HCT116 (cell line): ENCODE results near the gene TLX2. TPM values are rescaled to one million over a fixed set of nuclear protein-coding genes. Genes with fewer than 3 reads are reported as not detected.

Source experiments
- ATAC-seq: fragments of 200-7000 bp; cut with Tn5 transposase; 2 replicates; pipeline ENCODE4 v1.9.1; 2020; ENCODE audit warnings: mild to moderate bottlenecking, moderate library complexity
- BruUV-seq: library from RNA; stranded (reverse); fragments of 400-500 nt; replicated peaks from 2 replicates; lab custom pipeline; 2021; lab: Mats Ljungman, UMichigan
- CTCF ChIA-PET: fragments of 300-600 bp; sonication (Branson Sonifier 250); formaldehyde crosslinking; loops from one replicate; lab custom pipeline; 2021; ENCODE audit warnings: antibody characterized with exemption; lab: Charles Lee
- POLR2A ChIA-PET: fragments of 300-600, 350-600 bp; sonication (Branson Sonifier 250); formaldehyde crosslinking; loops from one replicate; lab custom pipeline; 2021; ENCODE audit warnings: antibody characterized with exemption; lab: Charles Lee
- RAD21 ChIA-PET, 2 experiments: fragments of 300-600 bp; sonication (Branson Sonifier 250); formaldehyde crosslinking; loops; one replicate each; lab custom pipeline; 2023; ENCODE audit warnings: low total read pairs in 2 of 2; ENCODE audit not compliant: uncharacterized antibody in 2 of 2, unreplicated experiment in 2 of 2, low non-redundant PET in 1 of 2; lab: Charles Lee
- DNase-seq: peaks from one replicate; pipeline ENCODE4 v3.0.0-alpha.2; 2010; ENCODE audit warnings: low read depth, low spot score
- H2AFZ ChIP-seq: fragments of 200-600 bp; shearing (Covaris generic), sonication (generic); 2 replicates; pipeline ENCODE4 v1.6.1; 2017; ENCODE audit warnings: low read depth, mixed run types, mixed read lengths, antibody characterized with exemption, low read length; ENCODE audit not compliant: poor library complexity, severe bottlenecking
- H3K27ac ChIP-seq: 2 replicates; pipeline ENCODE4 v1.5.1; 2012; ENCODE audit warnings: low read depth, low read length
- H3K27me3 ChIP-seq: fragments of 200-600 bp; sonication (generic); 2 replicates; pipeline ENCODE4 v1.6.1; 2016; ENCODE audit warnings: mixed run types, low read length, mixed read lengths; ENCODE audit not compliant: insufficient read depth
- H3K36me3 ChIP-seq, 2 experiments: fragments of 200-500 bp in 1 of 2; fragments of 200-600 bp in 1 of 2; sonication (Bioruptor generic) in 1 of 2; sonication (generic) in 1 of 2; 2 replicates each; pipeline versions ENCODE4 v1.5.1 to v1.6.1; 2014 to 2016; ENCODE audit warnings: low read length in 2 of 2, inconsistent platforms in 1 of 2, mixed read lengths in 1 of 2, mixed run types in 1 of 2; ENCODE audit not compliant: insufficient read depth in 2 of 2, control insufficient read depth in 1 of 2
- H3K4me1 ChIP-seq, 2 experiments: fragments of 200-600 bp in 1 of 2; sonication (generic) in 1 of 2; 2 replicates each; pipeline versions ENCODE4 v1.5.1 to v1.6.1; 2012 to 2017; ENCODE audit warnings: low read length in 2 of 2, inconsistent platforms in 1 of 2, mild to moderate bottlenecking in 1 of 2, mixed read lengths in 1 of 2, mixed run types in 1 of 2, moderate library complexity in 1 of 2; ENCODE audit not compliant: insufficient read depth in 2 of 2, control insufficient read depth in 1 of 2
- H3K4me2 ChIP-seq: fragments of 200-600 bp; sonication (generic); 2 replicates; pipeline ENCODE4 v1.6.1; 2017; ENCODE audit warnings: mixed run types, low read length, mixed read lengths
- H3K4me3 ChIP-seq, 2 experiments: fragments of 200-600 bp in 1 of 2; sonication (generic) in 1 of 2; replicated peaks in 1 of 2; 2 replicates each; pipeline ENCODE4 v1.5.1; 2011 to 2016; ENCODE audit warnings: low read length in 2 of 2, control low read depth in 1 of 2, low read depth in 1 of 2, mild to moderate bottlenecking in 1 of 2, mixed read lengths in 1 of 2, mixed run types in 1 of 2
- H3K79me2 ChIP-seq: fragments of 200-600 bp; sonication (generic); 2 replicates; pipeline ENCODE4 v1.6.1; 2017; ENCODE audit warnings: mild to moderate bottlenecking, mixed run types, low read length, moderate library complexity, mixed read lengths; ENCODE audit not compliant: insufficient read depth
- H3K9ac ChIP-seq: fragments of 200-600 bp; sonication (generic); 2 replicates; pipeline ENCODE4 v1.6.1; 2016; ENCODE audit warnings: low read length, mixed read lengths
- H3K9me2 ChIP-seq: fragments of 200-600 bp; sonication (generic), shearing (Covaris generic); 2 replicates; pipeline ENCODE4 v1.6.1; 2017; ENCODE audit warnings: mixed run types, mild to moderate bottlenecking, moderate library complexity; ENCODE audit not compliant: insufficient read depth
- H3K9me3 ChIP-seq, 2 experiments: fragments of 200-500 bp in 1 of 2; fragments of 200-600 bp in 1 of 2; sonication (Bioruptor generic) in 1 of 2; sonication (generic) in 1 of 2; 2 replicates each; pipeline ENCODE4 v1.6.1; 2014 to 2017; ENCODE audit warnings: low read length in 2 of 2, mixed read lengths in 2 of 2, inconsistent platforms in 1 of 2, low read depth in 1 of 2, mild to moderate bottlenecking in 1 of 2, mixed run types in 1 of 2, moderate library complexity in 1 of 2; ENCODE audit not compliant: control insufficient read depth in 1 of 2, insufficient read depth in 1 of 2
- H4K20me1 ChIP-seq: fragments of 200-600 bp; sonication (generic), shearing (Covaris generic); 2 replicates; pipeline ENCODE4 v1.6.1; 2017; ENCODE audit warnings: mixed run types, mild to moderate bottlenecking, moderate library complexity; ENCODE audit not compliant: insufficient read depth
- ATF3 ChIP-seq: IDR thresholded peaks from 2 replicates; pipeline ENCODE4 v1.6.1; 2012
- CBX3 ChIP-seq: IDR thresholded peaks from 2 replicates; pipeline ENCODE4 v1.6.1; 2012; ENCODE audit warnings: low read depth
- CEBPB ChIP-seq: IDR thresholded peaks from 2 replicates; pipeline ENCODE4 v1.6.1; 2012; ENCODE audit warnings: low read depth
- CTCF ChIP-seq, 3 experiments: fragments of 200-600 bp in 1 of 3; sonication (generic) in 1 of 3; IDR thresholded peaks in 2 of 3; conservative IDR thresholded peaks in 1 of 3; 2 replicates each; pipeline ENCODE4 v1.5.1; 2012 to 2017; ENCODE audit warnings: low read depth in 2 of 3, low read length in 2 of 3, antibody characterized with exemption in 1 of 3, borderline replicate concordance in 1 of 3, control low read depth in 1 of 3, mild to moderate bottlenecking in 1 of 3, mixed read lengths in 1 of 3, mixed run types in 1 of 3, moderate library complexity in 1 of 3; ENCODE audit not compliant: insufficient read depth in 1 of 3
- EGR1 ChIP-seq: IDR thresholded peaks from 2 replicates; pipeline ENCODE4 v1.6.1; 2012; ENCODE audit warnings: low read depth
- ELF1 ChIP-seq: IDR thresholded peaks from 2 replicates; pipeline ENCODE4 v1.6.1; 2012; ENCODE audit warnings: low read depth, borderline replicate concordance
- EZH2 ChIP-seq: fragments of 200-600 bp; sonication (generic); IDR thresholded peaks from 2 replicates; pipeline ENCODE4 v1.6.1; 2017; ENCODE audit warnings: antibody characterized with exemption, mixed run types
- EZH2phosphoT487 ChIP-seq: fragments of 200-600 bp; IDR thresholded peaks from 2 replicates; pipeline ENCODE4 v1.6.1; 2018; ENCODE audit warnings: antibody characterized with exemption, borderline replicate concordance
- FOSL1 ChIP-seq: IDR thresholded peaks from 2 replicates; pipeline ENCODE4 v1.6.1; 2012; ENCODE audit warnings: low read depth
- JUND ChIP-seq: IDR thresholded peaks from 2 replicates; pipeline ENCODE4 v1.6.1; 2012
- MAX ChIP-seq: IDR thresholded peaks from 2 replicates; pipeline ENCODE4 v1.6.1; 2012
- POLR2A ChIP-seq: IDR thresholded peaks from 2 replicates; pipeline ENCODE4 v1.7.0; 2011; ENCODE audit warnings: borderline replicate concordance; ENCODE audit not compliant: insufficient read depth, insufficient read length; ENCODE audit errors: extremely low read depth
- POLR2AphosphoS5 ChIP-seq: IDR thresholded peaks from 2 replicates; pipeline ENCODE4 v1.6.1; 2011; ENCODE audit warnings: mild to moderate bottlenecking, low read depth, low read length, moderate library complexity
- RAD21 ChIP-seq: IDR thresholded peaks from 2 replicates; pipeline ENCODE4 v1.6.1; 2012; ENCODE audit warnings: low read depth, mild to moderate bottlenecking
- REST ChIP-seq: IDR thresholded peaks from 2 replicates; pipeline ENCODE4 v1.6.1; 2012; ENCODE audit warnings: low read depth
- SRF ChIP-seq: IDR thresholded peaks from 2 replicates; pipeline ENCODE4 v1.6.1; 2012; ENCODE audit warnings: low read depth
- TCF7L2 ChIP-seq: IDR thresholded peaks from 2 replicates; pipeline ENCODE4 v1.7.0; 2011; ENCODE audit warnings: borderline replicate concordance, inconsistent platforms; ENCODE audit not compliant: insufficient read depth, insufficient read length; ENCODE audit errors: extremely low read depth
- YY1 ChIP-seq: IDR thresholded peaks from 2 replicates; pipeline ENCODE4 v1.6.1; 2011; ENCODE audit warnings: low read length, low read depth, moderate library complexity, mild to moderate bottlenecking; ENCODE audit not compliant: insufficient replicate concordance; ENCODE audit errors: extremely low read depth
- ZNF274 ChIP-seq: fragments of 200-500 bp; sonication (Bioruptor generic); IDR thresholded peaks from 2 replicates; pipeline ENCODE4 v1.6.1; 2014; ENCODE audit warnings: mild to moderate bottlenecking, low read depth, low read length, inconsistent platforms
- intact Hi-C: fragments of 100-400 bp; cut with micrococcal nuclease; formaldehyde crosslinking; loops from 2 replicates; pipeline ENCODE4 v1.10.0; 2022
- total RNA-seq: library from RNA; stranded (reverse); gene quantifications from one replicate; pipeline ENCODE4 v1.2.1, GENCODE V29; 2021; ENCODE audit not compliant: unreplicated experiment

The TLX2 gene
- total RNA-seq, 1 experiment from 2014 or later, result not detected

GRCh38 chr2:74474481-74474880 is 39.8 kb upstream of the TLX2 start:
- intact Hi-C loops, result no loop called here
- Histone ChIP-seq H2AFZ (no peak overlapping the region), H4K20me1 (no peaks in the 10 kb centered on the region), H3K9me3 (no peaks in the 10 kb centered on the region), H3K27me3 (no peaks in the 10 kb centered on the region), H3K9ac (no peak overlapping the region), H3K4me3 (no peak overlapping the region), H3K4me1 (peaks cover 12 to 18% of the 10 kb centered on the region in 2 experiments; a peak in 3 of 4 replicates), H3K36me3 (peaks cover 13 to 17% of the 10 kb centered on the region in 2 experiments; a peak in 2 of 4 replicates), H3K4me2 (no peak overlapping the region), H3K9me2 (no peaks in the 10 kb centered on the region), H3K27ac (no peak overlapping the region), H3K79me2 (peaks cover 10% of the 10 kb centered on the region)
- DNase-seq (no peak), ATAC-seq (no peak)
- CTCF ChIA-PET, result interaction anchor here (1.0 to 1.8 kb wide), 3 partner anchors 9 to 139 kb away, joined by 3 to 6 read pairs (median 3); partner anchors contain the start of genes CCDC142, TTC31 and WBP1
- RAD21 ChIA-PET, result no interaction called here
- POLR2A ChIA-PET, result interaction anchor here (1.0 to 1.1 kb wide), 2 partner anchors 16 to 26 kb away, joined by 3 read pairs; partner anchors contain the start of gene WBP1
- TF ChIP-seq ELF1 (no peak), SRF (no peak), REST (no peak), ZNF274 (no peak), ATF3 (no peak), EZH2 (no peak), RAD21 (no peak), YY1 (no peak), MAX (no peak), JUND (no peak), POLR2A (no peak), CEBPB (no peak), CBX3 (no peak), EGR1 (no peak), CTCF (IDR thresholded peaks at IDR 0.05 in 2 of 3, conservative IDR thresholded peaks at IDR 0.05 in 1 of 3; ENCODE audit: borderline replicate concordance in 1 of 3, insufficient read depth in 1 of 3, low read depth in 2 of 3, low read length in 2 of 3) (no peak), EZH2phosphoT487 (no peak), FOSL1 (no peak), TCF7L2 (no peak), POLR2AphosphoS5 (no peak)
- no TSS peak for BruUV-seq
